DND-41 (cell line): ENCODE results near the gene SMARCB1.

Experiments used
- EZH2 ChIP-seq: IDR thresholded peaks from 3 replicates; pipeline ENCODE4 v1.6.1; 2012; ENCODE audit warnings: borderline replicate concordance, low read depth, mild to moderate bottlenecking, moderate library complexity, low read length, inconsistent platforms; ENCODE audit not compliant: severe bottlenecking
- TF ChIP-seq, protein P1 (sequence below): IDR thresholded peaks from 2 replicates; pipeline ENCODE4 v1.5.1; 2012; ENCODE audit warnings: borderline replicate concordance, low read length, moderate library complexity, mild to moderate bottlenecking; ENCODE audit not compliant: poor library complexity, severe bottlenecking; ENCODE audit errors: extremely low read depth

DNA sequence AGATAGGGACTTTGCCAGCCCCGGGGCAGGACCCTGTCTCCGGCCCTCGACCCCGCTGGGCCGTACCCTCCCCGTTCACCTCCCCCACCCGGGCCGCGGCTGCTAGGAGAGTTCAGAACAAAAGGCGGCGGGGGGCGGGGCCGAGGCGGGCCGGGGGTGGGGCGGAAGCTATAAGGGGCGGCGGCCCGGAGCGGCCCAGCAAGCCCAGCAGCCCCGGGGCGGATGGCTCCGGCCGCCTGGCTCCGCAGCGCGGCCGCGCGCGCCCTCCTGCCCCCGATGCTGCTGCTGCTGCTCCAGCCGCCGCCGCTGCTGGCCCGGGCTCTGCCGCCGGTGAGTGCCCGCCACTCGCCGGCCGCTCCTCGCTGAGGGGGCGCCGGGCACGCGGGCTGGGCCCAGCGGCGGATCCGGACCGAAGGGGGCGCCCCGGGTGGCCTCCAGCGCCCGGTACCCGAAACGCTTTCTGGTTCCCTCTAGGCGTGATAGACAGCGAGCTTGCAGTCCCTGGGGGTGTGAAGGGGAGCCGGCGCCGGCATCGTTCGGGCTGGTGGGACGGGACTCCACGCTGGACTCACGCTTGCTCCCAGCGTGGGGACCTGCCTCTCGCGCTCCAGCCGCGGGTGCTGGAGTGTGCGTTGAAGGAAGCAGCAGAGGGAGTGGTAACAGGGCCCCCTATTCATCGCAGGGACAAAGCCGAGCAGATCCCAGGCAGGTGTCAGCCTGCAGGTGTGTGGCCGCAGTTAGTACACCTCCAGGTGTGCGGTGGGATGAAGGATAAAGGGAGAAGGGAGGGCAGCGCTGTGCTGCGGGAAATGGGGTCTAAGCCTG lies 13.9 kb upstream of the SMARCB1 start, which contains the start of gene MMP11:
- TF ChIP-seq, protein P1, sequence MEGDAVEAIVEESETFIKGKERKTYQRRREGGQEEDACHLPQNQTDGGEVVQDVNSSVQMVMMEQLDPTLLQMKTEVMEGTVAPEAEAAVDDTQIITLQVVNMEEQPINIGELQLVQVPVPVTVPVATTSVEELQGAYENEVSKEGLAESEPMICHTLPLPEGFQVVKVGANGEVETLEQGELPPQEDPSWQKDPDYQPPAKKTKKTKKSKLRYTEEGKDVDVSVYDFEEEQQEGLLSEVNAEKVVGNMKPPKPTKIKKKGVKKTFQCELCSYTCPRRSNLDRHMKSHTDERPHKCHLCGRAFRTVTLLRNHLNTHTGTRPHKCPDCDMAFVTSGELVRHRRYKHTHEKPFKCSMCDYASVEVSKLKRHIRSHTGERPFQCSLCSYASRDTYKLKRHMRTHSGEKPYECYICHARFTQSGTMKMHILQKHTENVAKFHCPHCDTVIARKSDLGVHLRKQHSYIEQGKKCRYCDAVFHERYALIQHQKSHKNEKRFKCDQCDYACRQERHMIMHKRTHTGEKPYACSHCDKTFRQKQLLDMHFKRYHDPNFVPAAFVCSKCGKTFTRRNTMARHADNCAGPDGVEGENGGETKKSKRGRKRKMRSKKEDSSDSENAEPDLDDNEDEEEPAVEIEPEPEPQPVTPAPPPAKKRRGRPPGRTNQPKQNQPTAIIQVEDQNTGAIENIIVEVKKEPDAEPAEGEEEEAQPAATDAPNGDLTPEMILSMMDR = no peak
- TF ChIP-seq EZH2 = no peak
